Activated T-cell treated with anti-CD3 and anti-CD28 coated beads for 48 hours (primary cell): ENCODE data around the gene SYNRG.

ENCODE experiments used
- DNase-seq: peaks from one replicate; pipeline ENCODE4 v3.0.0-alpha.2; 2020; ENCODE audit warnings: low read depth

Gene SYNRG

DNA sequence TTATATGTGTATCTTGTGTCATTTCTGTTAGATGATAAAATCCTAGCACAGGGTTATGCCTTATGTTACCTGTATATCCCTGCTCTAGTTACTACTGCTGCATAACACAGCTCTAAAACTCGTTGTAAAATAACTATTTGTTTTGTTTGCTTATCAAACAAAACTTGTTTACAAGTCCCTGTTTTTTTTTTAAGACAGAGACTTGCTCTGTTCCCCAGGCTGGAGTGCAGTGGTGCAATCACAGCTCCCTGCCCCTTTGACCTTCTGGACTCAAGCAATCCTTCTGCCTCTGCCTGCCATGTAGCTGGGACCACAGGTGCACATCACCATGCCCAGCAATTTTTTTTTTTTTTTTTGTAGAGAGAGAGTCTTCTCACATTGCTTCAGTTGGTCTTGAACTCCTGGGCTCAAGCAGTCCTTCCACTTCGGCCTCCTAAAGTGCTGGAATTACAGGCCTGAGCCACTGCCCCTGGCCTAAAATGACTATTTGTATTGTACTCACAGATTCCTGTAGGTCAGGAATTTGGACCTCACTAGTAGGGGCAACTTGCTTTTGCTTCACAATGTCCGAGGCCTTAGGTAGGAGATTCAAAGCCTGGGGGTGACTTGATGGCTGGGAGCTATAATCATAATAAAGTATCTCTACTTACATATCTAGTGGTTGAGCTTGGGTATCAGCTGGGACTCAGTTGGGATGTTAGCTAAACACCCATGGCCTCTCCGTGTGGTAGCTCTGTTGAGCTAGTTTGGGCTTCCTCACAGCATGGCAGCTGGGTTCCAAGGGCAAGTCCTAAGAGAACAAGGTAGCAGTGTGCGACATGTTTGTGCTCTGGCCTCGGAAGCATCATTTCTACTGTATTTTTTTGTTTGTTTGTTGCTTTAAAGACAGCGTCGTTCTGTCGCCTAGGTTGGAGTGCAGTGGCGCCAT is 106.9 kb downstream of the SYNRG start:
- DNase-seq: no peak

DNA sequence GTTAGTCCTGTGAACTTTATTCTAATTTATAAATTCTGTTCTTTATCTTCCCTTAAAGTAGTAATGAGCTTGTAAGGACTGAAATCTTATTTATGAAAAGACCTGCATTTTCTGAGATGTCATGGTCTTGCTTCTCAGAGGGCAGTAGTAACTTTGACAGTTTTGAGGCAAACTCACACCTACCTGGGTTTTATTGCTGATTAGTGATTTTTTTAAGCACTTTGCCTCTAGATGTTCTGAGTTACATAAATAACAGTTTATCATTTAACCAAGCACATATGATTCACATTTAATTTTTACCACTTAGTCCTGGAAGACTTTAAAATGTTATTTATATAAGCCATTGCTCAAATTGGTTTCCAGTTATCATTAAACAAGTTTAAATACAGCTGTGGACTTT is 108.8 kb downstream of the SYNRG start:
- no peak for DNase-seq

DNA sequence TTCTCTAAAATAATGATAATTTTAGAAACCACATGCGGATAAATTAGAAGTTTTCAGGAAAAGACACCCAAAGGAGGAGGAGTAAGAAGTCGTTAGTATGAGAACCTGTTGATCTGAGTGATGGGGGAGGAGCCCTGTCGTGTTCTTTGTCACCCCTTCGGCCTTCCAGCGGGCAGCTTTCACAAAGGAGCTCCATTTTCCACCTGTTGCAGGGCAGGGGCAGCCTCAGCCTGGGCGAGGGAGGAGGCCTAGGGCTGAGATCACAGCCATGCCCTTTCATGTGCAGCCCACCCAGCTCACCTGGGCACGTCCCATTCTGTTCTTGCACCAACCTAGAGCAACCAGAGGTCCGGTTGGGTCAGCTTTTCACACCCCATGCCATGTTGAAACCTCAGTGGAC is 114.2 kb downstream of the SYNRG start:
- no peak for DNase-seq

DNA sequence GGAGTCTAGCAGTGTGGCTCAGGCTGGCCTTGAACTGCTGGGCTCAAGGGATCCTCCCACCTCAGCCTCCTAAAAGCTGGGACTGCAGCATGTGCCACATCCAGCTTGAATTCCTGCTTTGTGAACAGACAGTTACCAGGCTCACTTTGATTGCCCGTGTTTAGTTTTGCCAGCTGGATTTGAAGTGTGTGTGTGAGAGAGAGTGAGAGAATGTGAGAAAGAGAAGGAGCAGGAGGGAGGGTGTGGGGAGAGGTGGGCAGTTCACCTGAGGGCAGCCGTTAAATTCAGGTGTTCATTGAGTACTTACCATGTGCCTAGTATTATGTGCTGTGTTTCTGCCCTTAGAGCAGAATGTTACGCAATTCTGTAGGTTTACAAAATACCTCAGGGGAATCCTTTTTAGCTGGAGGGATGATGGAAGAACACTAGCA is 114.8 kb downstream of the SYNRG start:
- no peak for DNase-seq

DNA sequence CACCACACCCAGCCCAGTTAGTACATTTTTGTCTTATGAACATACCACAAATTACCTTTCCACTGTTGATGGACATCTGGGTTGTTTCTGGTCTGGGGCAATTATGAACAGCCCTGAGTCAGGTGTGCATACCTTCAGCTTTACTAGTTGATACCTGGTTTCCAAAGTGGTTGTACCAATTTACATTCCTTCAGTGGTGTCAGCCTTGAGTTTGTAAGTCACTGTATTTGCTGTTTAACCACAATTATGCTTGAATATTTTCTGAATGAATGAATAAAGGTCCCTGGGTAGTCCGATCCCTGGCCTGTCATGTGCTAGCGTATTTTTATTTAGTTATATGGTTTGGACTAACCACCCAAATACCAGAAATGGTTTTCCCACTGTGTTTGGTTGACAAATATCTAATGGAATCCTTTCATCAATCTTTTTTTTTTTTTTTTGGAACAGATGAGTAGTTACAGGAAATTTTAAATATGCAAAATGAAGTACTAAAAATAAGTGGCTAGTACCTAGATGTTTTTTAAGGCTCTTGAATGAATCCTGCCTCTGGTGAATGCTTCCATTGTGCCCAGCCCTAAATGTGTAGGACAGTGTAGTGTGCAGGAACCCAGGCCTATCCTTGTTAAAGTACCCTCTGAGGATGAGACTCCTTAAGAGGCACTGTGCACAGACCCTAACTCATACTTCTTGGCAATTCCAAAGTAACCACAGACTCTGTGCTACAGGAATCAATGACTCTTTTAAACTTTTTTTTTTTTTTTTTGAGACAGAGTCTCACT is 115.8 kb downstream of the SYNRG start:
- no peak for DNase-seq

DNA sequence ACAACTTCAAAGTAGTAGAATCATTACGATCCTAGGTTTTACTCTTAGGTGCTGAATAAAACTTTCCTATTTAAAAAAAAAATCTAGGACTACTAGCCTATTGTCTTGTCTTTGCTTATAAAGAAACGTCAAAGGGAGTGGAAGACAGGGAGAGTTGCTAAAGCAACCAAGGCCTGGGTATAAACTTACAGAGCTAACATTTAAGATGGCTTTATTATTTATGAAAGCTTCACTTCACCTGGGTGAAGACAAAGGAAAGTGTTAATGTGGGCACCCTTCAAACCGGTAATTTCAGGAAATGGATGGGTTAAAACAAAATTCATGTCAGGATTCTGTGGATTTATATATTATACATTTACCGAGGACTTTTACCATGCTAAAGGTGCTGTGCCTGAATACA is 117.1 kb downstream of the SYNRG start:
- no peak for DNase-seq

DNA sequence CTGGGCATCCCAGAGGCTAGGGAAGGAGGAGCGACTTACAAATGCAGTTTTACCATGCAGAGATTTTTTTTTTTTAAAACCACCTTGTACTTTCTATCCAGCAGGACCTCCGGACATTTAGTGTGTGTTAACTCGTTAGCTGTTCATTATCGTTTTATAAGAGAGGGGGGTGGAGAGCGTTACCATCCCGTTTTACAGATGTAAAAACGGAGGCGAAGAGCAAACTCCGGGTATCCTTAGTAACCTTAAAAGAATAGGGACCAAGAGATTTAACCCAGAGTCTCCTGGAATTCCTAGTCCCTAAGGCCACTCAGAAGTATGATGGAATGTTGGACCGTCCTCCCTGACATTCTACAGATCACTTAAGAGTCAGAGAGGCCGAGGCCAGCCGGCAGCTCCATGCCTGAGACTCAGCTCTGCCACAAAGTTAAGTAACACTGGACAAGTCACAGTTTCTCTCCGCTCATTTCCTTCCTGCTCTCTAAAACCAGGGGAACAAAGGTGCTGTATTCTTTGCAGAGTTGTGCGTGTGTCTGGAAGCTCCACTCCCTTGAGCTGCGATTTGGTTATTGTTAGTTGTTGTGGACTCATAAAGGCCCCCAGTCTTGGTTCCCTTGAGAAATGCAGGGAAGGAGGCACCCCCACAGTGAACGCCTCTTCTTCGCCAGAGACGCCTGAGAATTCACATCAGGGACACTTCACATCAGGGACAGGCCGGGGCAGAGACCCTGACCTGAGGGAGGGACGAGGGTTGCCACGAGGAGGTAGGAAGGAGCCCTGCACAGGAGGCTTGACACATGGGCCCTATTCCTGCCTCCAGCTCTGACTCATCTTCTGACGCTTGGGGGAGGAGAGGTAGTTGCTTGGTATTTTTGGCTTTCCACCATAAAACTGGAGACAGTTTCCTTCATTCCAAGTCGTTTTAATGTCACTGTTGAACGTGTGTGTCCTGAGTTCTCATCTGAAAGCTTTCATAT is 118.3 kb downstream of the SYNRG start:
- no peak for DNase-seq

DNA sequence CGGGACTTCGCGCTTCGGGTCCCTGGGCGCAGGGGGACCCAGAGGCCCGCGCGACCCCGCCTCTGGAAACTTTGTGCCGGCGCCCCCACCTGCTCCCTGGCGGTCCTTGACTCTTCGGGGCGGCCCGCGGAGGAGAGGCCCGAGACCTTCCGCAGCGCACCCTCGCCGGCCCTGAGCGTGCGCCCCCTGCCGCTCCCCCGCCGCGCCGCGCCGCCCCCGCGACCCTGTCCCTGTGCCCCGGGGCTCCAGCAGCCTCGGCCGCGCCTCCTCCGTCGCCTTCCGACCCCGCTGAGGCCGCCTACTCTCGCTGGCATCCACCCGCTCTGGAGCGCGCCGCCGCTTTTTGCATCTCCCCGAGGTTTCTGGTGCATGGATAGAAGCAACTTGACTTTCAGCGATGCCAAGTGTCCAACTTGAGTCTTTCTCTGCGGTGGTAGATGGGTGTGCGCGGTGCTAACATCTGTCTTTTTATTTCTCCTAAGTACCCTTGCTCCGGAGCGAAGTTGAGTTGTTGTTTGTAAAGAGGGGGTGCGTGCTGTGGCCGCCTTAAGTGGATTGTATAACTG is 119.1 kb downstream of the SYNRG start:
- DNase-seq: peak; percentile 81

DNA sequence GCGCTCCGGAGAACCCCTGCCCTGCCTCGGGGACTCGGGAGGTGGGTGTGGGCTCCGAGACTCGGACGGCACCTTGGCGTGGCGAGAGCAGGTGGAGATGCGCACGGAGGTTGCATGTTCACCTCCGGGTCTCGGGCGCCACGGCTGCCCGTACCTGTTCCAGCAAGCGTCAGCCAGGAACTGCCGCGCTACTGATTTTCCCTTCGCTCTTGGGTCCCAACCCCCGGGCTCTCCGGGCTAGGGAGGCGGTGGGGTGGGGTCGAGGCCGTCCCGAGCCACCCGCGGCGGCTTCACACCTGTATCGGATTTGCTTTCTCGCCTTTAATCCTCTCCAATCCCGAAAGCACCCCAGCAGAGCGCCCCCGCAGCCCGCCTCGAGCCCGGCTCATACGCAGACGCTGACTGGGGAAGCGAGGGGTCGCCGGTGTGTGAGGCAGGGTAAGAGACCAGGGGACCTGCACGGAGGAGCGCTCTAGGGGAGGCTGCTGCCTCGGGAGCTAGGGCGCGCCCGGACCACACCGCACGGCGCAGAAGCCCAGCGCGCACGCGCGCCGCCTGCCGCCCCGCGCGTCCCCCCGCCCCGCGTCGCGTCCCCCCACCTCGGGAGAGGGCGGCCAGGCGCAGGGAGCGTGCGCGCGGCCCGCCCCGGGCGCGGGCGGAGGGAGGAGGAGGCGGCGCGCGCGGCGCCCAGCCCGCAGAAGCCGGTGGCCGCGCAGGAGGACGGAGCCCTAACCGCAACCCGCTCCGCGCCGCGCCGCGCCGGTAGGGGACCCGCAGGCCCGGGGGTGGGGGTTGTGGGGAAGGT is 119.8 kb downstream of the SYNRG start, which contains the start of gene DUSP14:
Gene DUSP14, plus strand, starts transcription at position 695 of the 805 bp plus-strand sequence. CDS start 22,382 bp downstream, outside the sequence.
- peak; percentile 84 for DNase-seq

DNA sequence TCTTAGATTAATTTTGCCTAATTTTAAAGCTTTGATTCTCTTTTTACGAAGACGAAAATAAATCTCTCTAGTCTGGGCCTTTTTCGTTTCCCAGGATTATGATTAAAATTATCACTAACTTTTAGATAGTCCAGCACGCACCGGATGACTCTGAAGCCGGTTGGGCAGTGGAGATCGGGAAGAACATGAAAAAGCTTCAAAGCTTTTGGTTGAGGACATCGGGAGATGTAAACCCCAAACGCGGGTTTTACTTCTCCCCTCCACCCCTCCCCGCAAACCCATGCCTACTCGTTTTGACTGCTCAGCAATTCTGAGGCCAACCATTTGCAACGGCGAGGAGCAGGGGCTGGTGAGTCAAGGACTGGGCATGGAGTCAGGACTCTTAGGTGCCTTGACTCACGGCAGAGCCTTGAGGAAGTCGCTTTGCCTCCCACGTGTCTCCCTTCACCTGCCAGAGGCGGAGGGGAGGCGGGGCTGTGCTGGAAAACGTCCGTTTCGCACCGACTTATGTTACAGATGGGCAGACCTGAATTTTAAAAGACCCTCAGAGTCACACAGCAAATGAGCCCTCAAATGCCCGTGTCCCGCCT is 120.5 kb downstream of the SYNRG start:
- DNase-seq: peak; percentile 52

DNA sequence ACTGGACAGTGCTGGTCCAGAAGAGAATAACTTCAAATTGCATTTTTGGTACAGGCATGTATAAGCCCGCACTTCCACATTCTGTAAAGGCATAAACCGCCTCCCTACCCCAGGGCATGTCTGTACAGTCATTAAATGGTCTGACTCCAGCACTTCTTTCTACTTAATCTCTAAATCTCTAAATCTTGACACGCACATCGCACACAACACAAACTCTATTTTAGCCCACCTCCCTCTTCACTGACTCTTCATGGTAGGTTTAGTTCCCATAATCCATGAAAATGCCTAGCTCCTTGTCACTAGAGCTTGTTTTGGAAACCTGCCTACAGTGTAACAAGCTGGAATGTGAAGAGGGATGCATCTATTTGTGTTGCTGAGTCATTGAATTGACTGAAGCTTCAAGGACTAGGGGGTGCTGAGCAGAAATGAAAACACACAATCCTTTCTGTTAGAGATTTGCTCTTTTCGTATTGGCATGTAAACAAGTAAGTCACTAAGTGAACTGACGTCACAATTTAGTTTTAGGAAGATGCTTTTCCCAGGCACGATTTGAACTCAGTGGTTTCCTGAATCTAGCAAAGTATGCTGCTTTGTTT is 121.1 kb downstream of the SYNRG start:
- no peak for DNase-seq

DNA sequence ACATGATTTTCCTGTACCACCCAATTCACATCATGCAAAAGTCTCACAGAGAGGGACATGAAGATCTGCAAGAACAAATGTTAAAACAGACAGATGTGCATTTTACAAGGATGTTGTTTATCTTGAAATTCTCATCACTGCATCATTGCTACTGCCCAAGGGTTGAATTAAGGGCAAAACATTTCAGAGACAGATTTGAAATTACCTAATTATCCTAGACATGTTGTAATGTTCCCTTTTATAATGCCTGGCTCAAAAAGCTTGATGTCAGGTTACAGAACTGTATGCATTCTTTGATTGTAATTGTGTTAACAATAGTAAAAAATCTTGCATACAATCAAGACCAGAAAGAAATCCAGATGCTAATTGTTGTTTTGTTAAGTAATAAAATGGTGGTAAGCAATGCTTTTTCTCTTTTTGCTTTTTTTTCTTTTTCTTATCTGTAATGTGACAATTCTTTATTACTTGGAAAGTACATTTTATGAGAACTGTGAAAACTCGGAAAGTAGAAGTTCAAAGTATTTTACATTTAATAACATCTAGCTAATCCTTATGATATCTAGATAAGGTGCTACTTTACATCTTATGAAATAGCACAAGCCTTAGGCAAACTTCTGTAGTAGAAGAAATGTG is 123.2 kb downstream of the SYNRG start:
- DNase-seq: no peak

DNA sequence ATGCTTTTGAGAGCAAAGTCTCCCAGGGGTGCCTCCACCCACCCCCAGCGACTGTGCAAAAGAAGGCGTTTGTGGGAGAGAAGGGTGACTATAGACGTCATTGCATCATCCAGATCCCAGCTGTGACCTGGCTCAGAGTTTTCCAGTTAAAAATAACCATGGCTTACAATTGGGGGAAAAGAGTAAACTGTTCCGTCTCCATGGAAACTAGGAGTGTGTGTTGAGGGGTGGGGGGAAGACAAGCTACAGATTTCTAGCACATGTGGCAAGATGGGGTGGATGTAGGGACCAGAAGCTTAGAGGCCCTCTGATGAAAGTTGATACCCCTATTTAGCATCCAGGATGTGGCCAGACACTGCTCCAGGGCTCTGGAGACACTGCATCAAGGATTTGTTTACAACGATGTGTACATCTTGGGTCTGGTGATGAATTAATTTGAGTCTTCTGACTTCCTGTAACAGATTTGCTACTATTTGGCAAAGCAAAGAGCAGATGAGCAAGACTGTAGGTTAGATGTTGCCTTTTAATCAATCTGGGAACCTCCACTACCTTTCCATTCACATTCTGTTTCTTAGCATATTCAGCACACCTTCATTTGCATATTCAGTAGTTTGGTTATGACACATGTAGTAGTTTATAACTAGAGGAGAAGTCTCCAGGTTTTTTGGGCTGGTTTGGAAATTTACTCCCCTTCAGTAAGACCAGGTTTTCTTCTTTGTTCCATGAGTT is 125.7 kb downstream of the SYNRG start:
- no peak for DNase-seq

DNA sequence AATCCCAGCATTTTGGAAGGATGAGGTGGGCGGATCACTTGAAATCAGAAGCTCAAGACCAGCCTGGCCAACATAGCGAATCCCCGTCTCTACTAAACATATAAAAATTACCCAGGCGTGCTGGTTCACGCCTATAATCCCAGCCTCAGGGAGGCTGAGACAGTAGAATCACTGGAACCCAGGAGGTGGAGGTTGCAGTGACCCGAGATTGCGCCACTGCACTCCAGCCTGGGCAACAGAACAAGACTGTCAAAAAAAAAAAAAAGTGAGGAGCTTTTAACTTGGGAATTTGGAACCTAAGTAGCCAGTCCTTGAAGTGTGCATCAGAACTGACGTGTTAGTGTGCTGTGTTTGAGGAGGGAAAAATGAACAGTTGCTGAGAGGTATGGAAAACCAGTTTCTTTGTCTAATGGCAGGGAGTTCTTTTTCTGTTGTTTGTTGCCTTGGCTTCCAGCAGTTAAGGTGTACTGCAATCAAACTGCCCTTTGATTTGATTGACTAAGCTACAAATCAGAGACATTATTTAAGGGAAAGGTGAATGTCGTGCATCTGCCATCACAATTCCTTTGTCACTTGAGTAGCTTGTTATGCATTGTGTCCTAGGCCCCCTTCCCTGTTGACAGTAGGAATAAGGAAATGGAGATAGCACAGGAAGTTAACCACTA is 128.1 kb downstream of the SYNRG start:
- no peak for DNase-seq

DNA sequence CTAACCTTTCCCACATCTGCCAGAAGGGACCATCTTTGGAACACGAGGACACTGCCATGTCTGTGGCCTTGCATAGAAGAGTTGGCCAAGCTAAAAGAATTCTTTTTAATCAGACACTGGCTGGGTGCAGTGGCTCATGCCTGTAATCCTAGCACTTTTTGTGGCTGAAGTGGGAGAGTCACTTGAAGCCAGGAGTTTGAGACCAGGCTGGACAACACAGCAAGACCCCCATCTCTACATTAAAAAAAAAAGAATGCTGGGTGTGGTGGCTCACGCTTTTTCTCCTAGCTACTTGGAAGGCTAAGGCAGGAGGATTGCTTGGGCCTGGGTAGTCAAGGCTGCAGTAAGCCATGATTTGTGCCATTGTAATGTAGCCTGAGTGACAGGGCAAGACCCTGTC is 128.8 kb downstream of the SYNRG start:
- DNase-seq: no peak

DNA sequence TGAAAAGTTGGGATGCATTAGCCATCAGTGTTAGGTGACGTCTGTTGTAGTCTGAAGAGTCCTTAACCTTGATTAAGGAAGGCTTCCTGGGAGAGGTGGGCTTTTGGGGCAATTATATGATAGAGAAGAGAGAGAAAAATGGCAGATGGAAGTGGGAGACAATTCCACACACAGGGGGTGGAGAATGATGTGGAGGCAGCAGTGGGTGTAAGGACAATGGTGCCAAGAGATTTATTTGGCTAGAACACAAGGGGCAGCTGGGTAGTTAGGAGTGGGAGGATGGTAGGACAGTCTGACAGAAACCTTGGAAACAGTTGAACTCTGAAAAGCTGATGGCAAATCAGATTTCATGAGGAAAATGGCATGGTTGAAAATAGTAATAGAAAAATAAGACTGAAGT is 130.2 kb downstream of the SYNRG start:
- no peak for DNase-seq

DNA sequence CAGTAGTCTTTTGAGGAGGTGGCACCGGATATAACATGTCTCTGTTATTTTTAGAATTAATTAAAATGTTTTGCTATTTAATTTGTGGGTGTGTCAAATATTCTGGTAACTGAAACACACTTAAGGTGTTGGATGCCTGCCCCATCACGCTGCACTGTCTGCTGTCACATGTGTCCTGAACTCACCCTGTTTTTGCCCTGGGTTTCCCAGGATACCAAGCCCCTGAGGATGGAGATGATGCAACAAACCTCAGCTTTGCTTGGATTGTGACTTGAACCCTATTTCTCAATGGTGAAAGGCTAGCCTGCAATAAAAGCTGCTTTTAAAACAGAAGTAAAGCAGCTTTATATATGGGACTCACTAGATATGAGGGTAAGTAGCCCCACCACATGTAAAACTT is 131.0 kb downstream of the SYNRG start:
- no peak for DNase-seq
